Esophagus muscularis mucosa (tissue), 4 donors: ENCODE data around the gene DOCK6. TPM values are rescaled to one million over a fixed set of nuclear protein-coding genes. Genes with fewer than 3 reads are reported as not detected.

ENCODE experiments used
- DNase-seq: peaks from one replicate; pipeline ENCODE4 v3.0.0-alpha.2; 2017; ENCODE audit errors: extremely low spot score
- H3K27ac ChIP-seq, 4 donors: fragments of 200-600 bp; sonication (generic); replicated peaks in 1 of 4; 1 replicate in 3 of 4; 2 replicates in 1 of 4; pipeline ENCODE4 v1.5.1; 2016 to 2019; ENCODE audit warnings: mild to moderate bottlenecking in 1 of 4
- H3K27me3 ChIP-seq, 4 donors: fragments of 200-600 bp; sonication (generic); one replicate each; pipeline versions ENCODE4 v1.5.1 to v1.6.0; 2016 to 2019
- H3K36me3 ChIP-seq, 4 donors: fragments of 200-600 bp; sonication (generic); one replicate each; pipeline ENCODE4 v1.5.1; 2016 to 2019
- H3K4me1 ChIP-seq, 4 donors: fragments of 200-600 bp; sonication (generic); one replicate each; pipeline ENCODE4 v1.5.1; 2016 to 2019
- H3K4me3 ChIP-seq, 4 donors: fragments of 200-600 bp; sonication (generic); 1 replicate in 2 of 4; 2 replicates in 2 of 4; pipeline ENCODE4 v1.5.1; 2016 to 2019; ENCODE audit warnings: mild to moderate bottlenecking in 4 of 4, moderate library complexity in 1 of 4
- H3K9me3 ChIP-seq, 4 donors: fragments of 200-600 bp; sonication (generic); 1 replicate in 3 of 4; 2 replicates in 1 of 4; pipeline ENCODE4 v1.5.1; 2016 to 2019
- EP300 ChIP-seq: sonication (generic); formaldehyde crosslinking; IDR thresholded peaks from one replicate; pipeline ENCODE4 v1.6.1; 2017; ENCODE audit warnings: antibody characterized with exemption
- POLR2A ChIP-seq: fragments of 450-650 bp; IDR thresholded peaks from one replicate; pipeline ENCODE4 v1.6.1; 2017; ENCODE audit warnings: antibody characterized with exemption, moderate library complexity, mild to moderate bottlenecking, low read depth
- POLR2AphosphoS5 ChIP-seq, 2 donors: sonication (generic); formaldehyde crosslinking; IDR thresholded peaks; one replicate each; pipeline ENCODE4 v1.6.1; 2017; ENCODE audit warnings: antibody characterized with exemption in 2 of 2
- WGBS: methylation state at CpG from one replicate; pipeline ENCODE4 v1.1.5; 2018; 5-methylcytosine and 5-hydroxymethylcytosine counted together
- intact Hi-C: fragments of 100-400 bp; cut with DNase I; formaldehyde crosslinking; loops from one replicate; pipeline ENCODE4 v1.15.1; 2023
- total RNA-seq, 4 donors: library from RNA; depleted of rRNA; stranded (reverse); fragments of >200 nt; gene quantifications; one replicate each; pipeline versions ENCODE4 v1.1.0 to v1.2.1, GENCODE V29; 2016
- TF ChIP-seq, protein P1 (sequence below), 3 experiments: fragments of 200-600 bp in 2 of 3; fragments of 450-650 bp in 1 of 3; sonication (generic) in 2 of 3; IDR thresholded peaks; one replicate each; pipeline ENCODE4 v1.5.1; 2017 to 2019; ENCODE audit warnings: antibody characterized with exemption in 3 of 3, mild to moderate bottlenecking in 2 of 3, moderate library complexity in 1 of 3

Gene DOCK6
- total RNA-seq, 4 donors from 2014 or later: 32.6 to 51.0 (median 40.1) TPM

DNA sequence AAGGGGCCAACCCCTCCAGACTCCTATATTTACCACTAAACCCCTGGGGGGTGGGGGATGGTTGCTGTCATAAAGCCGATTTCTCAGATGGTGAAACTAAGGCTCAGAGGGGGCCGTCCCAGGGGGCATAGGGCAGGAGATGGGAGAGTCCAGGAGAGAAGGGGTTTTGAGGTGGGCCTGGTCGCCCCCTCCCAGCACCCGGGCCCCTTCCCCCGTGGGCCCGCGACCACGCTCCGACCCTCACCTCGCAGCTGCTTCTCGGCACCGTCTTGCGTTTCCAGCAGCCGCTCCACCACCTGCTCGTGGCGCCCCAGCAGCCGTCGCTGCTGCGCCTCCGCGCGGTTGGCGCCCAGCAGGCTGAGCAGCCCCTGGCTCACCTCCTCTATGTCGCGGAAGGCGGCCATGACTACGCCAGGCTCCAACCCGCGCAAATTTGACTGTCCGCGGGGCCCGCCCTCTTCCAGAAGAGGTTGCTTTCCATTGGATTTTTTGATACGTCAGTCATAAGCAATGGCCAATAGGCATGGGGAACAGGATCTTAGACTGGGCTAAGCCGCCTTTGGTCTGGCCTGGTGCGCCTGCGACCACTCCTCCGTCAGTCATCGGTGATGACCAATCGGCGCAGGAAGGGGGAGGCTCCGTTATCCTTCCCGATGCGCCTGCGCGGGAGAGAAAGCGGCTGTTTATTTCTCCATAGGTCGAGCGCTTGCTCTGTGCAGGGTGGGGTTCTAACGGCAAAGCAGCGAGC, 106.8 kb downstream of the DOCK6 start, which contains the start of gene SPC24:
Gene SPC24 (minus strand): TSS at position 410 of the 748 bp plus-strand sequence. CDS start 6 bp downstream, at position 404.
- peak; percentile 97 for DNase-seq
- Histone ChIP-seq H3K27me3 (no peaks in the 10 kb centered on the region), H3K9me3 (no peaks in the 10 kb centered on the region), H3K4me1 (peaks cover 68 to 95% (median 91%) of the 10 kb centered on the region in 4 donors), H3K27ac (peak within 1 kb of the TSS; percentile 89 to 92 (median 92)), H3K4me3 (peak within 1 kb of the TSS; percentile 60 to 64 (median 64)), H3K36me3 (no peaks in the 10 kb centered on the region)
- 0% methylated on average over 19 of the region's 50 CpGs for WGBS
- no peak for TF ChIP-seq POLR2A
- peak; percentile 83 to 90 for TF ChIP-seq POLR2AphosphoS5 (IDR thresholded peaks at IDR 0.05)
- TF ChIP-seq, protein P1, sequence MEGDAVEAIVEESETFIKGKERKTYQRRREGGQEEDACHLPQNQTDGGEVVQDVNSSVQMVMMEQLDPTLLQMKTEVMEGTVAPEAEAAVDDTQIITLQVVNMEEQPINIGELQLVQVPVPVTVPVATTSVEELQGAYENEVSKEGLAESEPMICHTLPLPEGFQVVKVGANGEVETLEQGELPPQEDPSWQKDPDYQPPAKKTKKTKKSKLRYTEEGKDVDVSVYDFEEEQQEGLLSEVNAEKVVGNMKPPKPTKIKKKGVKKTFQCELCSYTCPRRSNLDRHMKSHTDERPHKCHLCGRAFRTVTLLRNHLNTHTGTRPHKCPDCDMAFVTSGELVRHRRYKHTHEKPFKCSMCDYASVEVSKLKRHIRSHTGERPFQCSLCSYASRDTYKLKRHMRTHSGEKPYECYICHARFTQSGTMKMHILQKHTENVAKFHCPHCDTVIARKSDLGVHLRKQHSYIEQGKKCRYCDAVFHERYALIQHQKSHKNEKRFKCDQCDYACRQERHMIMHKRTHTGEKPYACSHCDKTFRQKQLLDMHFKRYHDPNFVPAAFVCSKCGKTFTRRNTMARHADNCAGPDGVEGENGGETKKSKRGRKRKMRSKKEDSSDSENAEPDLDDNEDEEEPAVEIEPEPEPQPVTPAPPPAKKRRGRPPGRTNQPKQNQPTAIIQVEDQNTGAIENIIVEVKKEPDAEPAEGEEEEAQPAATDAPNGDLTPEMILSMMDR (IDR thresholded peaks at IDR 0.05): no peak
- TF ChIP-seq EP300: no peak
- intact Hi-C loops: no loop called here

DNA sequence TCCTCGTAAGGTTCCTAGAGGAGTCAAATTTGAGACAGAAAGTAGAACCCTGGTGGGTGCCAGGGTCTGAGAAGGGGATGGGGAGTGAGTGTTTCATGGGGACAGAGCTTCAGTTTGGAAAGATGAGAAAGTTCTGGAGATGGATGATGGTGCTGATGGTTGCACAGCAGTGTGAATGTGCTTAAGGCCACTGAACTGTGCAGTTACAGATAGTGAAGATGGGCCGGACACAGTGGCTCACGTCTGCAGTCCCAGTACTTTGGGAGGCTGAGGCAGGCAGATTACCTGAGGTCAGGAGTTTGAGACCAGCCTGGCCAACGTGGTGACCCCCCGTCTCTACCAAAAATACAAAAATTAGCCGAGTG, 107.7 kb downstream of the DOCK6 start:
- TF ChIP-seq, protein P1 (IDR thresholded peaks at IDR 0.05): no peak
- TF ChIP-seq POLR2A (no peak), POLR2AphosphoS5 (IDR thresholded peaks at IDR 0.05) (no peak), EP300 (no peak)
- Histone ChIP-seq H3K4me3 (no peak overlapping the region), H3K27ac (peak overlapping the region; percentile 89 to 92 (median 92)), H3K4me1 (peaks cover 59 to 92% (median 83%) of the 10 kb centered on the region in 4 donors), H3K36me3 (no peaks in the 10 kb centered on the region), H3K9me3 (no peaks in the 10 kb centered on the region), H3K27me3 (no peaks in the 10 kb centered on the region)
- intact Hi-C loops: no loop called here
- no peak for DNase-seq
- 50% methylated on average over 6 of the region's 6 CpGs for WGBS

DNA sequence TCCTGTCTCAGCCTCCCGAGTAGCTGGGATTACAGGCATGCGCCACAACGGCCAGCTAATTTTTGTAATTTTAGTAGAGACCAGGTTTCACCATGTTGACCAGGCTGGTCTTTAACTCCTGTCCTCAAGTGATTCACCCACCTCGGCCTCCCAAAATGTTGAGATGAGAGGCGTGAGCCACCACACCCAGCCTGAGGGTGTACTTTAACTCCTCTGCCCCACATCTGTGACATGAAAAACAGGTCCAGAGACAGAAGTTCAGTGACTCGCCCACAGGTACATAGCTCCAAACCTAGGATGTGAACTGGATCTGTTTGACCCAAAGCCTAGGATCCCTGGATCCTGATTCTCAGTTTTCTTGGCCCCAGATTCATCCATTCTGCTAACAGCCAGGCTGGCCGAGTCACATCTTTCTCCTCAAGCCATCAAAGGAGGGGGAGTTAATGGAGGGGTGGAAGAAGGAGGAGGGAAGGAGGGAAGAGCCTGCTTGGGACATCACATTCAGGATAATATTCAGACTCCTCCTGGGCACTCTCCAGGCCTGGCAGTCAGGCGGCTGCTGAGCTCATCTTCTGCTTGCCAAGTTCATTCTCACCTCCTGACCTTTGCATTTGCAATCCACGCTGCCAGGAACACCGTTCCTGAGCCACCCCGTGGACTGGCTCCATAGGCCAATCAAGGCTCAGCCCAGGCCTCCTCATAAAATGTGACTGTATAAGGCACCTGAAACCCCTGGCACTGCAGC, 109.8 kb downstream of the DOCK6 start:
- Histone ChIP-seq H3K27me3 (no peaks in the 10 kb centered on the region), H3K36me3 (no peaks in the 10 kb centered on the region), H3K4me3 (peak overlapping the region in 1 of 4 donors; percentile 1), H3K27ac (peak overlapping the region; percentile 89 to 92 (median 92)), H3K9me3 (no peaks in the 10 kb centered on the region), H3K4me1 (peaks cover 38 to 83% (median 72%) of the 10 kb centered on the region in 4 donors)
- WGBS: 33% methylated on average over 8 of the region's 11 CpGs
- intact Hi-C loops: no loop called here
- no peak for TF ChIP-seq POLR2A
- TF ChIP-seq POLR2AphosphoS5 (IDR thresholded peaks at IDR 0.05): peak; percentile 88 to 93
- TF ChIP-seq, protein P1 (IDR thresholded peaks at IDR 0.05): peak in 1 of 3 experiments; percentile 5
- TF ChIP-seq EP300: peak; percentile 34
- peak; percentile 95 for DNase-seq

DNA sequence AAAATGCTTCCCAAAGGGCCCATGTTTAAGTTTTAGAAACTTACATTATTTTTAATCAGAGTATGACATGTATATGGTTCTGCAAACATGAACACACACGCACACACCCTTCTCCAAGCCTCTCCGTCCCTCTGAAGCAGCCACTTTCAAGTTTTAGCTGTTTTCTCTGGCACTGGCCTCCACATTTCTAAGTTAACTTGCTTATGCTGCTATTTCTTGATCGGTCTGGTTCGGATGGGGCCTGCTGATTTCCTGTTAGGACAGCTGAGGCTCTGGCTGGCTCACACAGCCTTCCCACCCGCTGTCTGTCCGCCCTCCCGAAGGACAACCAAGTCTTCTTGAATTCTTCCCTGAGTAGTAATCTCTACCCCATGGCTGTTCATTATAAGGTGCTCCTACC, 111.1 kb downstream of the DOCK6 start:
- intact Hi-C loops: no loop called here
- peak overlapping the region; percentile 89 to 92 (median 92) for H3K27ac ChIP-seq
- DNase-seq: no peak
- H3K27me3 ChIP-seq: no peaks in the 10 kb centered on the region
- no peaks in the 10 kb centered on the region for H3K9me3 ChIP-seq
- H3K36me3 ChIP-seq: no peaks in the 10 kb centered on the region
- H3K4me1 ChIP-seq: peaks cover 27 to 70% (median 59%) of the 10 kb centered on the region in 4 donors
- H3K4me3 ChIP-seq: no peak overlapping the region
- TF ChIP-seq POLR2AphosphoS5 (IDR thresholded peaks at IDR 0.05): peak in 1 of 2 donors; percentile 32
- no peak for TF ChIP-seq EP300
- TF ChIP-seq POLR2A: no peak
- WGBS: 43% methylated on average over 7 of the region's 7 CpGs

Other genes with a start within 250 kb of the DOCK6 start
- 100 to 1,000 TPM in 1 of 4 donors, 10 to 100 TPM in 3; 14.2 to 258 (median 47.5) TPM for gene LDLR, start 173.1 kb downstream of the DOCK6 start, total RNA-seq
- 1 to 10 TPM; 1.4 to 6.6 (median 3.4) TPM for gene SPC24, start 106.7 kb downstream of the DOCK6 start, total RNA-seq
- gene KANK2, start 65.0 kb downstream of the DOCK6 start, total RNA-seq: 1,000 to 10,000 TPM; 1,125 to 1,746 (median 1,157) TPM
- 1 to 10 TPM in 1 of 4 donors, not detected in 3; 2.0 TPM for gene ANGPTL8, start 22.9 kb downstream of the DOCK6 start, total RNA-seq
- gene TSPAN16, start 33.6 kb upstream of the DOCK6 start, total RNA-seq: not detected
- gene RAB3D, start 77.1 kb upstream of the DOCK6 start, total RNA-seq: 10 to 100 TPM; 15.1 to 40.3 (median 27.9) TPM
- gene TMEM205, start 83.7 kb upstream of the DOCK6 start, total RNA-seq: 100 to 1,000 TPM; 197 to 241 (median 206) TPM
- 10 to 100 TPM in 3 of 4 donors, 1 to 10 TPM in 1; 8.3 to 17.6 (median 13.8) TPM for gene CCDC159, start 84.0 kb upstream of the DOCK6 start, total RNA-seq
- 10 to 100 TPM; 32.0 to 49.8 (median 37.5) TPM for gene PLPPR2, start 92.9 kb upstream of the DOCK6 start, total RNA-seq
- 1 to 10 TPM in 3 of 4 donors, under 1 TPM in 1; 0.66 to 1.7 (median 1.5) TPM for gene SWSAP1, start 112.1 kb upstream of the DOCK6 start, total RNA-seq
- gene EPOR, start 121.8 kb upstream of the DOCK6 start, total RNA-seq: 1 to 10 TPM in 3 of 4 donors, under 1 TPM in 1; 0.99 to 5.2 (median 4.4) TPM
- 1 to 10 TPM; 1.2 to 7.9 (median 2.0) TPM for gene RGL3, start 156.8 kb upstream of the DOCK6 start, total RNA-seq
- gene ODAD3, start 172.6 kb upstream of the DOCK6 start, total RNA-seq: under 1 TPM in 2 of 4 donors, not detected in 2; 0.39 to 0.83 TPM
- gene PRKCSH, start 173.1 kb upstream of the DOCK6 start, total RNA-seq: 100 to 1,000 TPM in 2 of 4 donors, 10 to 100 TPM in 2; 81.0 to 141 (median 98.7) TPM
- gene ELAVL3, start 218.5 kb upstream of the DOCK6 start, total RNA-seq: under 1 TPM; under 0.01 to 0.69 (median 0.31) TPM
- 10 to 100 TPM in 1 of 4 donors, 1 to 10 TPM in 3; 9.1 to 13.9 (median 9.4) TPM for gene ZNF653, start 243.3 kb upstream of the DOCK6 start, total RNA-seq